PFSK-1 (cell line): ENCODE measurements around the gene HERPUD2.

ENCODE experiments used
- POLR2AphosphoS5 ChIP-seq: IDR thresholded peaks from 2 replicates; pipeline ENCODE4 v1.6.1; 2012; ENCODE audit warnings: low read depth, mild to moderate bottlenecking, control low read depth, low read length, moderate library complexity
- SIN3A ChIP-seq: IDR thresholded peaks from 2 replicates; pipeline ENCODE4 v1.6.1; 2012; ENCODE audit warnings: mild to moderate bottlenecking, low read length, moderate library complexity, borderline replicate concordance; ENCODE audit not compliant: insufficient read depth
- TAF1 ChIP-seq: IDR thresholded peaks from 2 replicates; pipeline ENCODE4 v1.6.1; 2012; ENCODE audit warnings: low read length, control low read depth, borderline replicate concordance; ENCODE audit not compliant: insufficient read depth

- TF ChIP-seq TAF1 (no peak), POLR2AphosphoS5 (no peak), SIN3A (no peak)
Observed at GRCh38 chr7:35648367-35648766, 46.6 kb downstream of the HERPUD2 start.
